OCI-LY7 (cell line): ENCODE data around the gene GSPT2.

Experiments
- EZH2phosphoT487 ChIP-seq: fragments of 200-600 bp; sonication (generic); IDR thresholded peaks from 2 replicates; pipeline ENCODE4 v1.6.1; 2018; ENCODE audit warnings: low read depth, borderline replicate concordance, mild to moderate bottlenecking, mixed run types, antibody characterized with exemption, low read length, moderate library complexity, mixed read lengths
- TF ChIP-seq, protein P1 (sequence below): fragments of 200-600 bp; sonication (generic); conservative IDR thresholded peaks from 2 replicates; pipeline ENCODE4 v1.5.1; 2014; ENCODE audit warnings: mild to moderate bottlenecking, antibody characterized with exemption, low read length, moderate library complexity, mixed read lengths

DNA sequence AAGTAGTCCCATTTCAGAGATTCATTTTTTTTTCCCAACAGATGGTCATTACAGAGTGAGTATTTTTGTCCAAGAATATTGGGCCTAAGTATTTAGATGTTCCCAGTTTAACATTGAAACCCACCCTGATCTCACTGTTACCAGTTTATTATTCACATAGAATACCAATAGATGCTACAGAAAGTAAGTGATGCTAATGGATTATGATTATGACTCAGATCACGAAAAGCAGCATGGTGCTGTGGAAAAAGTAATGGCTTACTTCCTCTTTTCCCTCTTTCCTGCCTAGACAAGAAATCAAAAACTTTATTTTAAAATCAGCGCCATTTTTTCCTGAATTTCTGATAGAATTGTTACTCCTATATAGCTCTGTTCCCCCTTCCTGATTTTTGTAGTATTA is 51.9 kb downstream of the GSPT2 start:
- TF ChIP-seq, protein P1, sequence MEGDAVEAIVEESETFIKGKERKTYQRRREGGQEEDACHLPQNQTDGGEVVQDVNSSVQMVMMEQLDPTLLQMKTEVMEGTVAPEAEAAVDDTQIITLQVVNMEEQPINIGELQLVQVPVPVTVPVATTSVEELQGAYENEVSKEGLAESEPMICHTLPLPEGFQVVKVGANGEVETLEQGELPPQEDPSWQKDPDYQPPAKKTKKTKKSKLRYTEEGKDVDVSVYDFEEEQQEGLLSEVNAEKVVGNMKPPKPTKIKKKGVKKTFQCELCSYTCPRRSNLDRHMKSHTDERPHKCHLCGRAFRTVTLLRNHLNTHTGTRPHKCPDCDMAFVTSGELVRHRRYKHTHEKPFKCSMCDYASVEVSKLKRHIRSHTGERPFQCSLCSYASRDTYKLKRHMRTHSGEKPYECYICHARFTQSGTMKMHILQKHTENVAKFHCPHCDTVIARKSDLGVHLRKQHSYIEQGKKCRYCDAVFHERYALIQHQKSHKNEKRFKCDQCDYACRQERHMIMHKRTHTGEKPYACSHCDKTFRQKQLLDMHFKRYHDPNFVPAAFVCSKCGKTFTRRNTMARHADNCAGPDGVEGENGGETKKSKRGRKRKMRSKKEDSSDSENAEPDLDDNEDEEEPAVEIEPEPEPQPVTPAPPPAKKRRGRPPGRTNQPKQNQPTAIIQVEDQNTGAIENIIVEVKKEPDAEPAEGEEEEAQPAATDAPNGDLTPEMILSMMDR: no peak
- no peak for TF ChIP-seq EZH2phosphoT487
